DOHH2 (cell line): ENCODE results near the gene STARD13.

Experiments used
- EZH2phosphoT487 ChIP-seq: fragments of 200-600 bp; sonication (generic); IDR thresholded peaks from 2 replicates; pipeline ENCODE4 v1.6.1; 2017; ENCODE audit warnings: borderline replicate concordance, mild to moderate bottlenecking, antibody characterized with exemption, low read length, moderate library complexity, mixed read lengths
- TF ChIP-seq, protein P1 (sequence below): fragments of 200-600 bp; sonication (generic); IDR thresholded peaks from one replicate; pipeline ENCODE4 v1.5.1; 2014; ENCODE audit warnings: antibody characterized with exemption, mild to moderate bottlenecking, low read depth, low read length; ENCODE audit not compliant: poor library complexity, severe bottlenecking

GRCh38 chr13:33087091-33087490 lies 198.5 kb downstream of the STARD13 start:
- TF ChIP-seq, protein P1, sequence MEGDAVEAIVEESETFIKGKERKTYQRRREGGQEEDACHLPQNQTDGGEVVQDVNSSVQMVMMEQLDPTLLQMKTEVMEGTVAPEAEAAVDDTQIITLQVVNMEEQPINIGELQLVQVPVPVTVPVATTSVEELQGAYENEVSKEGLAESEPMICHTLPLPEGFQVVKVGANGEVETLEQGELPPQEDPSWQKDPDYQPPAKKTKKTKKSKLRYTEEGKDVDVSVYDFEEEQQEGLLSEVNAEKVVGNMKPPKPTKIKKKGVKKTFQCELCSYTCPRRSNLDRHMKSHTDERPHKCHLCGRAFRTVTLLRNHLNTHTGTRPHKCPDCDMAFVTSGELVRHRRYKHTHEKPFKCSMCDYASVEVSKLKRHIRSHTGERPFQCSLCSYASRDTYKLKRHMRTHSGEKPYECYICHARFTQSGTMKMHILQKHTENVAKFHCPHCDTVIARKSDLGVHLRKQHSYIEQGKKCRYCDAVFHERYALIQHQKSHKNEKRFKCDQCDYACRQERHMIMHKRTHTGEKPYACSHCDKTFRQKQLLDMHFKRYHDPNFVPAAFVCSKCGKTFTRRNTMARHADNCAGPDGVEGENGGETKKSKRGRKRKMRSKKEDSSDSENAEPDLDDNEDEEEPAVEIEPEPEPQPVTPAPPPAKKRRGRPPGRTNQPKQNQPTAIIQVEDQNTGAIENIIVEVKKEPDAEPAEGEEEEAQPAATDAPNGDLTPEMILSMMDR = no peak
- no peak for TF ChIP-seq EZH2phosphoT487
